Panc1 (cell line): Measurements from ENCODE around the gene EVC. TPM values are rescaled to one million over a fixed set of nuclear protein-coding genes. Genes with fewer than 3 reads are reported as not detected.

Experiments used
- ATAC-seq: fragments of 200-7000 bp; cut with Tn5 transposase; 2 replicates; pipeline ENCODE4 v1.9.1; 2020; ENCODE audit warnings: mild to moderate bottlenecking, moderate library complexity
- BruUV-seq: library from RNA; stranded (reverse); fragments of 400-500 nt; replicated peaks from 2 replicates; lab custom pipeline; 2021; lab: Mats Ljungman, UMichigan
- CTCF ChIA-PET: fragments of 300-600 bp; sonication (Branson Sonifier 250); formaldehyde crosslinking; loops from one replicate; lab custom pipeline; 2022; ENCODE audit warnings: antibody characterized with exemption; lab: Charles Lee
- POLR2A ChIA-PET: fragments of 300-600 bp; sonication (Branson Sonifier 250); formaldehyde crosslinking; loops from one replicate; lab custom pipeline; 2022; ENCODE audit warnings: antibody characterized with exemption; lab: Charles Lee
- DNase-seq: peaks from one replicate; pipeline ENCODE4 v3.0.0-alpha.2; 2010; ENCODE audit warnings: low read depth, low spot score
- H3K27ac ChIP-seq: 2 replicates; pipeline ENCODE4 v1.5.1; 2011; ENCODE audit warnings: mild to moderate bottlenecking, low read length, inconsistent platforms
- H3K27me3 ChIP-seq: fragments of 200-500 bp; sonication (Bioruptor generic); 2 replicates; pipeline ENCODE4 v1.6.0; 2014; ENCODE audit warnings: low read length, inconsistent platforms; ENCODE audit not compliant: control insufficient read depth, insufficient read depth
- H3K36me3 ChIP-seq: fragments of 200-500 bp; sonication (Bioruptor generic); 2 replicates; pipeline ENCODE4 v1.5.1; 2014; ENCODE audit warnings: inconsistent platforms, mild to moderate bottlenecking, low read length, moderate library complexity; ENCODE audit not compliant: control insufficient read depth, insufficient read depth
- H3K4me1 ChIP-seq: 2 replicates; pipeline ENCODE4 v1.5.1; 2011; ENCODE audit warnings: inconsistent platforms, mild to moderate bottlenecking, low read length, moderate library complexity; ENCODE audit not compliant: control insufficient read depth, insufficient read depth
- H3K4me3 ChIP-seq, 2 experiments: 2 replicates each; pipeline ENCODE4 v1.5.1; 2011 to 2012; ENCODE audit warnings: low read depth in 2 of 2, low read length in 2 of 2, mild to moderate bottlenecking in 2 of 2, inconsistent platforms in 1 of 2, moderate library complexity in 1 of 2
- H3K9me3 ChIP-seq: fragments of 200-500 bp; sonication (Bioruptor generic); 2 replicates; pipeline ENCODE4 v1.5.1; 2014; ENCODE audit warnings: low read depth, mild to moderate bottlenecking, inconsistent platforms, low read length, moderate library complexity; ENCODE audit not compliant: control insufficient read depth, insufficient read depth
- POLR2AphosphoS5 ChIP-seq: IDR thresholded peaks from 2 replicates; pipeline ENCODE4 v1.6.1; 2012; ENCODE audit warnings: mild to moderate bottlenecking, low read depth, low read length, moderate library complexity
- SIN3A ChIP-seq: IDR thresholded peaks from 2 replicates; pipeline ENCODE4 v1.6.1; 2012; ENCODE audit warnings: low read depth, mild to moderate bottlenecking, low read length, moderate library complexity, borderline replicate concordance; ENCODE audit not compliant: insufficient read depth
- TCF7L2 ChIP-seq: IDR thresholded peaks from 2 replicates; pipeline ENCODE4 v1.6.1; 2011; ENCODE audit warnings: mild to moderate bottlenecking, low read depth, low read length, inconsistent platforms
- in situ Hi-C: cut with HindIII; loops from 2 replicates; pipeline ENCODE4 v1.10.0; 2016; ENCODE audit warnings: low sequenced_read_pairs, low pct_unique_long_range_greater_than_20kb
- intact Hi-C: fragments of 100-400 bp; cut with micrococcal nuclease; formaldehyde crosslinking; loops from one replicate; pipeline ENCODE4 v1.10.0; 2022; ENCODE audit not compliant: unreplicated experiment
- total RNA-seq: library from RNA; stranded (reverse); gene quantifications from one replicate; pipeline ENCODE4 v1.2.1, GENCODE V29; 2021; ENCODE audit not compliant: unreplicated experiment
- TF ChIP-seq, protein P1 (sequence below): fragments of 450-650 bp; IDR thresholded peaks from 2 replicates; pipeline ENCODE4 v1.5.1; 2017; ENCODE audit warnings: mild to moderate bottlenecking
- TF ChIP-seq, protein P2 (sequence below), 2 experiments: IDR thresholded peaks; 2 replicates each; pipeline ENCODE4 v1.6.1; 2011 to 2012; ENCODE audit warnings: low read depth in 2 of 2, control low read depth in 1 of 2, low read length in 1 of 2, mild to moderate bottlenecking in 1 of 2, moderate library complexity in 1 of 2; ENCODE audit not compliant: insufficient read depth in 1 of 2

Gene EVC
- total RNA-seq, 1 experiment from 2014 or later = 12.1 TPM

DNA sequence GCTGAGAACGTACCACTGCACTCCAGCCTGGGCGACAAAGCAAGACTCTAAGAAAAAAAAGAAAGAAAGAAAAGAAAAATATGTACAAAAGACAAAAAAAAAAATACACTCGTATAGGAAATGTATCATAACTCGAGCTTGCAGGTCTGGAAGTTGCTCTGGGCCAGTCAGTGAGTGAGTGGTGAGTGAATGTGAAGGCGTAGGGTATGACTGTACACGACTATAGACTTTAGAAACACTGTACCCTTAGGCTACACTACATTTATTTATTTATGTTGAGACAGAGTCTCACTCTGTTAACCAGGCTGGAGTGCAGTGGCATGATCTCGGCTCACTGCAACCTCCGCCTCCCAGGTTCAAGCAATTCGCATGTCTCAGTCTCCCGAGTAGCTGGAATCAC lies 32.0 kb upstream of the EVC start:
- Histone ChIP-seq H3K9me3 (no peaks in the 10 kb centered on the region), H3K27me3 (no peaks in the 10 kb centered on the region; the same call in 1 of the 2 replicates), H3K36me3 (no peaks in the 10 kb centered on the region), H3K4me1 (no peaks in the 10 kb centered on the region), H3K27ac (no peak overlapping the region), H3K4me3 (no peak overlapping the region)
- CTCF ChIA-PET = no interaction called here
- ATAC-seq = no peak
- in situ Hi-C loops = no loop called here
- DNase-seq = no peak
- POLR2A ChIA-PET = interaction anchor here (0.6 kb wide), 1 partner anchor 91 kb away, joined by 3 read pairs; no protein-coding TSS in a partner anchor
- no TSS peak for BruUV-seq
- TF ChIP-seq, protein P1, sequence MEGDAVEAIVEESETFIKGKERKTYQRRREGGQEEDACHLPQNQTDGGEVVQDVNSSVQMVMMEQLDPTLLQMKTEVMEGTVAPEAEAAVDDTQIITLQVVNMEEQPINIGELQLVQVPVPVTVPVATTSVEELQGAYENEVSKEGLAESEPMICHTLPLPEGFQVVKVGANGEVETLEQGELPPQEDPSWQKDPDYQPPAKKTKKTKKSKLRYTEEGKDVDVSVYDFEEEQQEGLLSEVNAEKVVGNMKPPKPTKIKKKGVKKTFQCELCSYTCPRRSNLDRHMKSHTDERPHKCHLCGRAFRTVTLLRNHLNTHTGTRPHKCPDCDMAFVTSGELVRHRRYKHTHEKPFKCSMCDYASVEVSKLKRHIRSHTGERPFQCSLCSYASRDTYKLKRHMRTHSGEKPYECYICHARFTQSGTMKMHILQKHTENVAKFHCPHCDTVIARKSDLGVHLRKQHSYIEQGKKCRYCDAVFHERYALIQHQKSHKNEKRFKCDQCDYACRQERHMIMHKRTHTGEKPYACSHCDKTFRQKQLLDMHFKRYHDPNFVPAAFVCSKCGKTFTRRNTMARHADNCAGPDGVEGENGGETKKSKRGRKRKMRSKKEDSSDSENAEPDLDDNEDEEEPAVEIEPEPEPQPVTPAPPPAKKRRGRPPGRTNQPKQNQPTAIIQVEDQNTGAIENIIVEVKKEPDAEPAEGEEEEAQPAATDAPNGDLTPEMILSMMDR = no peak
- TF ChIP-seq POLR2AphosphoS5 (no peak), SIN3A (no peak), TCF7L2 (no peak)
- TF ChIP-seq, protein P2, sequence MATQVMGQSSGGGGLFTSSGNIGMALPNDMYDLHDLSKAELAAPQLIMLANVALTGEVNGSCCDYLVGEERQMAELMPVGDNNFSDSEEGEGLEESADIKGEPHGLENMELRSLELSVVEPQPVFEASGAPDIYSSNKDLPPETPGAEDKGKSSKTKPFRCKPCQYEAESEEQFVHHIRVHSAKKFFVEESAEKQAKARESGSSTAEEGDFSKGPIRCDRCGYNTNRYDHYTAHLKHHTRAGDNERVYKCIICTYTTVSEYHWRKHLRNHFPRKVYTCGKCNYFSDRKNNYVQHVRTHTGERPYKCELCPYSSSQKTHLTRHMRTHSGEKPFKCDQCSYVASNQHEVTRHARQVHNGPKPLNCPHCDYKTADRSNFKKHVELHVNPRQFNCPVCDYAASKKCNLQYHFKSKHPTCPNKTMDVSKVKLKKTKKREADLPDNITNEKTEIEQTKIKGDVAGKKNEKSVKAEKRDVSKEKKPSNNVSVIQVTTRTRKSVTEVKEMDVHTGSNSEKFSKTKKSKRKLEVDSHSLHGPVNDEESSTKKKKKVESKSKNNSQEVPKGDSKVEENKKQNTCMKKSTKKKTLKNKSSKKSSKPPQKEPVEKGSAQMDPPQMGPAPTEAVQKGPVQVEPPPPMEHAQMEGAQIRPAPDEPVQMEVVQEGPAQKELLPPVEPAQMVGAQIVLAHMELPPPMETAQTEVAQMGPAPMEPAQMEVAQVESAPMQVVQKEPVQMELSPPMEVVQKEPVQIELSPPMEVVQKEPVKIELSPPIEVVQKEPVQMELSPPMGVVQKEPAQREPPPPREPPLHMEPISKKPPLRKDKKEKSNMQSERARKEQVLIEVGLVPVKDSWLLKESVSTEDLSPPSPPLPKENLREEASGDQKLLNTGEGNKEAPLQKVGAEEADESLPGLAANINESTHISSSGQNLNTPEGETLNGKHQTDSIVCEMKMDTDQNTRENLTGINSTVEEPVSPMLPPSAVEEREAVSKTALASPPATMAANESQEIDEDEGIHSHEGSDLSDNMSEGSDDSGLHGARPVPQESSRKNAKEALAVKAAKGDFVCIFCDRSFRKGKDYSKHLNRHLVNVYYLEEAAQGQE (IDR thresholded peaks at IDR 0.05; ENCODE audit: insufficient read depth in 1 of 2, low read depth in 2 of 2, low read length in 1 of 2) = no peak
- intact Hi-C loops = no loop called here

DNA sequence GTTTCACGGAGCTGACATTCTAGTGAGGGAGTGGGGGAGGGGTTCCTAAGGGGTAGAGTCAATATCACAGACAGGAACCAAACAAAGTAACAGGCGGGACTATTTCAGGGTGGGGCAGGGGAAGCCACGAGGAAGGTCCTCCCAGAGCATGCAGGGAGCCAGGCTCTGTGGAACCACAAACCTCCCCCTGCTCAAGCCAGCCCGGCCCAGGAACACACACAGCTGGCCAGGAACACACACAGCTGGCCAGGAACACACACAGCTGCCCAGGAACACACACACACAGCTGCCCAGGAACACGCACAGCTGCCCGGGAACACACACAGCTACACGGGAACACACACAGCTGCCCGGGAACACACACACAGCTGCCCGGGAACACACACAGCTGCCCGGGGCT lies 27.4 kb upstream of the EVC start:
- no TSS peak for BruUV-seq
- Histone ChIP-seq H3K27ac (no peak overlapping the region), H3K4me3 (no peak overlapping the region), H3K36me3 (no peaks in the 10 kb centered on the region), H3K4me1 (no peaks in the 10 kb centered on the region), H3K27me3 (no peaks in the 10 kb centered on the region), H3K9me3 (no peaks in the 10 kb centered on the region)
- TF ChIP-seq, protein P1 = no peak
- TF ChIP-seq SIN3A = no peak
- TF ChIP-seq, protein P2 (IDR thresholded peaks at IDR 0.05; ENCODE audit: insufficient read depth in 1 of 2, low read depth in 2 of 2, low read length in 1 of 2) = no peak
- TF ChIP-seq TCF7L2 = no peak
- no peak for TF ChIP-seq POLR2AphosphoS5
- DNase-seq (no peak), ATAC-seq (no peak)
- ChIA-PET CTCF (interaction anchor here (0.6 kb wide), 1 partner anchor 660 kb away, joined by 4 read pairs; no protein-coding TSS in a partner anchor), POLR2A (no interaction called here)
- in situ Hi-C loops (no loop called here), intact Hi-C loops (no loop called here)
